GM18868 (cell line): ENCODE results near the gene ATP5F1E.

ENCODE experiments used
- ATAC-seq: cut with Tn5 transposase; IDR thresholded peaks from one replicate; pipeline ENCODE4 v1.9.1; 2021; ENCODE audit warnings: mild to moderate bottlenecking, moderate library complexity; ENCODE audit not compliant: unreplicated experiment

The ATP5F1E gene

DNA sequence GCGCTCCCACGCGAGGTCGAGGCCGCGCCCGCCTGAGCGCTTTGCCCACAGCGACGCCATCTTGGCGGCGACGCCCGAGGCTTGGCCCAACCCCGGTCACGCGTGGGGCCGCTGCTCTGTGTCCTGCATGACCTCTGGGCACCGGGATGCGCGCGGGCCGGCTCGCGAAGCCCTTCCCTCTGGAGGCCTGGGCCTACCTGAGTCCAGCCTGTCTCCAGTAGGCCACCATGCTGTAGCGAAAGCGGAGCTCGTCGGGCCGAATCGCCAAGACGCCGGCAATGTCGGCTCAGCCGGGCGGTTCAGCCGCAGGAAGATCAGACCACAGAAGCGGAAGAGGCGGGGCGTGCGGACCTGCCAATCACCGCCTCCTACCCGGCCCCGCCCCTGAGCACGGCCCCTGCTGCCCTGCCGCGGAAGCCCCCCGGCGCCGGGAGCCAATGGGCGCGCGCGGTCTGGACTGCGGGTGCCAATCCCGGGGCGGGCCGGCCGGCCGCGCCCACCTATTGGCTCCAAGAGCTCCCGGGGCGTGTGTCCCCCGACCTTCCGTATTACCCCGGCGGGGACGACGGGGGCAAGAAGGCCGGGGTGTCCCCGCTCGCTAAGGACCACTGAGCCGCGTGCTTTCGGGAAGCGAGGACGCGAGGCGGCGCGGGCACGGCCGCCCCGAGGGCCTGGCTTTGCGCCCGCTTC lies at the start of gene ATP5F1E:
Gene ATP5F1E (minus strand): TSS at position 313 of the 690 bp plus-strand sequence. CDS start 84 bp downstream, at position 229.
- ATAC-seq = peak; percentile 96

DNA sequence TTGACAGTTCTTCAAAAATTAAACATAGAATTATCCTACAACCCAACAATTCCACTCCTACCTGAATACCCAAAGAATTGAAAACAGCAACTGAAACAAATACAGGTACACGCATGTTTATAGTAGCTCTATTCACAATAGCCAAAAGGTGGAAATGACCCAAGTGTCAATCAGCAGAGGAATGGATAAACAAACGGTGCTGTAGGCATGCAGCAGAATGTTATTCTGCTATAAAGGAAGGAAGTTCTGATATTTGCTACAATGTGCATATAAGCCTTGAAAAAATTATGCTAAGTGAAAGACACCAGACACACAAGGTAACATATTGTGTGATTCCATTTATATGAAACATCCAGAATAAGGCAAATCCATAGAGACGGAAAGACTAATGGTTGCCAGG lies 48.9 kb upstream of the ATP5F1E start:
- no peak for ATAC-seq

DNA sequence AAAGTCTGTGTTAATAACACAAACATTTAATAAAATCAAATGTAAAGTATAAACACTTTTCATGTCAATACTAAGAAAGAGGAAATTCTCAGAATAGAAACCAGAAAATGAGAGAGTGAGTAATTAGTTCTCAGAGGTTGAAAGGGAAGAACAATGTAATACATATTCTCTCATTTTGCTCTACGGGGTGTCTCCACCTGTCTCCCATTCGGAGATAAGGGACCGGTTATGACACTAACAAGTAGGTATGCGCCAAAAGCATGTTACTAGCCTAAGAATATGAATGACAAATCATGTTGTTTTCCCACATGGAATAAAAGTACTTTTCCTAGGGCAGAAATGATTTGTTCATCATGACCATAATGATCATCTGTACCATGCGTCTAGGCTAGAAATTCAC lies 46.1 kb upstream of the ATP5F1E start:
- ATAC-seq = no peak

DNA sequence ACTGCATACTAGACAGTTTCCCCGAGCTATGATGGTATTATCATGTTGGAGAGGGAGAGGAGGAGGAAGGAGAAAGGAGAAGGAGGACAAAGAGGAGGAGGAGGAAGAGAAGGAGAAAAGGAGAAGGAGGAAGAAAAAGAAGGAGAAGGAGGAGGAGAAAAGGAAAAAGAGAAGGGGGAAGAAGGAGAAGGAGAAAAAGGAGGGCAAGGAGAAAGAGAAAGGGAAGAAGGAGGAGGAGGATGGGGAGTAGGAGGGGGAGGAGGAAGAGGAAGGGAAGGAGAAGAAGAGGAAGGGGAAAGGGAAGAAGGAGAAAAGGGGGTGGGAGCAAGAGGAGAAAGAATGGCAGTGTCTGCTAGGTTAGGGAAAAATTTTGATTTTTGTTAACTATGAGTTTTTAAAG lies 45.6 kb upstream of the ATP5F1E start:
- no peak for ATAC-seq

DNA sequence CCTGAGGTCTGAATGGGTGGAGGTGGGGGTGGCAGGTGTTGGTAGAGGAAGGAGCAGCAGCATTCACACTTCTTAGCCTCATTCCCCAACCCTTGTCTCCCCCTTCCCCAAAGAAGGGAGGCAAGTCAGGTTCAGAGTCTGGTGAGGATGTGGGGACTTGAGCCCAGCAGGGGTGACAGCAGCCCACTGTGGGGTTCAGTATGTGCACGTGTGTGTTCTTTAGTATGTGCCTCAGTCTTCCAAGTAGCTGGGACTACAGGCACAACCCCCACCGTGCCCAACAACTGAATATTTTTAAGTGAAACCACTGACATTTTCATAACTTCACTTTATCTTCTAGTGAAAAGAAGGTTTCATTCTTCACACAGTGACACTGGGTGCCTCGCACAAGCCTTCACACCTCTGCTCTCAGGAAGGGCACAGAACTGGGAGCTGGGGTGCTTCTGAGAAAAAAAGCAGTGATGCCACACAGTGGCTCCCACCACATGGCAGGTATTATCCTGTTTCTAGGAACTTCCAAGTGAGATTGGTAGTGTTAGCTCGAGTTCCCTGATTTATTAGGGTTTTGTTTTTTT lies 43.9 kb upstream of the ATP5F1E start:
- ATAC-seq = no peak

DNA sequence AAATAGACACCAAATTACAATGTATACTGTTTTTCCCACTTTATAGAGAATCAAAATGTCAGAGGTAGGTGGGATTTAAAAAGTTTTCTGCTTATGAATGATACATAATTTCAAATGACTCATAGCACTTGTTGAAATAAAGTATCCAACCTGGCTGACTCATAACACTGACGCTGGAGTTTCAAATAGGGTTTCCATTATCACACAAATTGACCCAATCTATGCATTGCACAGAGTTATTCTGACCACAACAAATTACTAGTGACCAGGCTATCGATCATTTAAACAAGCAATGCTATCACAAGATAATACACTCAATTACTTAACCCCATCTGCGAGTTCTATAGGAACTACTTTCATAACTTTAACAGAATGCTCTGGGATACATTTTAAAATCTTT lies 42.3 kb upstream of the ATP5F1E start:
- ATAC-seq = no peak

DNA sequence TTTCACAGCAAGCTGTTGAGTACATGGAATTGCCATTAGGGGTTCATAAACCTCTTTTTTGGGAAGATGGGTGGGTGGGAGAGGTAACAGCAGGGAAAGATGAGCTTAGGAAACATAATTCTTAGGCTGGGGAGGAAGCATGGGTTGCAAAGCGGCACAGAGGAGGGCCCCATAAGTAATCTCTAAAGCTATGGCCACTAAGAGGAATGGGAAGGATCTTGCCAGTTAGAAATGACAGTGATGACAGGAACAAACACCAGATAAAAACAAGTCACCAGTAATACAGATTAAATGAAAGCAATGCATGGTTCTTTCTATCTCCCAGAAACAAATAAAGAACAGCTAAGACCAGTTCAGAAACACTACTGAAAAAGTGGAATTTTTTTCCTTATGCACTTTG lies 41.4 kb upstream of the ATP5F1E start:
- no peak for ATAC-seq

DNA sequence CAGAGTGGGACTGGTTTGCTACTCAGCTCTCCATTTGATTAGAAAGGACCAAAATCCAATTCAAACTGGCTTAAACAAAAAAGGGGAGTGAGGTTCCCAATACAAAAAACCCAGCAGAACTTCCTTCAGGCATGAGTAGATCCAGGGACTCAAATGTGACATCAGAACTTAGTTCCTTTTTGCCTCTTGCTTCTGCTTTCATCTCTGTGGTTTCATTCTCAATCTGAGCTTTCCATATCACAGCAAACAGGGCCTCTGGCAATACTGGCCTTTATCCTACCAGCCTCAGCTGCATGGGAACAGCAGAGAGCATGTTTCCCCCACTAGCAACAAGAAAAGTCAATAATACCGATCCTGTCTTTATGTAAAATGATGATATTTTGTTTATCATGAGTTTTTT lies 39.1 kb upstream of the ATP5F1E start:
- ATAC-seq = peak; percentile 89

DNA sequence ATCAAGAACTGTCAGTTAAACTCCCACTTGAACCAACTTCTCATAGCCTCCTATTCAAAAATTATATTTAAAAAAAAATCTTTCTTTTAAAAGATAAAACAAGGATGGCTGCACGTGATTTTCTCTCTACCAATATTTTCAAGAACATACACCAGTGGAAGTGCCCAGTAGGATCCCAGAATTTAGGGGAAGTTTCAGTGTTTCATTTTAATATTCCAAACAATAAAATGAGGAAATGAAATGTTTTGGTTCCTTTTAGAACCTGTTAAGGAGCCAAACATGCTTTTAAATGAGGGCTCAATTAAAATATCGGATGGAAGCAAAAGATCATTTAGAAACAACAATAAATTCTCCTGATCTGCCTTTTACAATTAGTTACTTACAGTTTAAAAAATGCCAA lies 36.9 kb upstream of the ATP5F1E start:
- no peak for ATAC-seq

DNA sequence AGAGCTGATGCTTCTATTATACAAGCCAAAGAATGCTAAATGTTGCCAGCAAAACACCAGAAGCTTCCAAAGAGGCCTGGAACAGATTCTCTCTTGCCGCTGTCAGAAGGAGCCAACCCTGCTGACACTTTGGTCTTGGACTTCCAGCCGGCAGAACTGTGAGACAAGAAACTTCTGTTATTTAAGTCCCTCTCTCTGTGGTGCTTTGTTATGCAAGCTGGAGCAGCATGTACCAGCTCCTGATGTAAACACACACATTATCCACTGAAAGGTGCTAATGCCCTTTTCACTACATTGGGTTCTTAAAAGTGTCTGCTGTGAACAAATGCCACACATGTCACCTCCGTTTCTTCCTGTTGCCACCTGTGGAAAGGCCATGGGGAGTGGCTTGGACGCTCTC lies 36.4 kb upstream of the ATP5F1E start:
- ATAC-seq = no peak

DNA sequence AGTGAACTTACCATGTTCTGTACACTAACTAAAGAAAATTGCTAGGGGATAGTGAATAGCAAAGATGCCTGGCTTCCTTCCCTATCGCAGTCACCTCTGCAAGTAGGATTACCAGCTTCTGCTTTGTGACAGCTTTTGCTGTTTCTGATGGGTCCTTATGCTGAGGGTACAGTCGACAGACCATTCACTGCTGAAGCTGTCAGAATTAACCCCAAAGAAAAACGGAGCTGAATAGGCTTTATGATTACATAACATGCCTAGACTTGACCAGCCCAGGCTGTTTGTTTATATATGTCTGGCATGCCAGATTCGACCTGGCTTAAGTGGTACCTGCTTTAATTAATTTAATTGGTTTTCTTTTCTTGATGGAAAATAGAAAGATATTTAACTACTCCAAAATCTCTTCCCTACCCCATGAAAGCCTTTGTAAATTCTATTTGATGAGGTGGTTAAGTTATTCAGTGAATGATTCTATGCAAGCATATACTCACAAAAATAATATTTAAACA lies 32.1 kb upstream of the ATP5F1E start:
- ATAC-seq = no peak

DNA sequence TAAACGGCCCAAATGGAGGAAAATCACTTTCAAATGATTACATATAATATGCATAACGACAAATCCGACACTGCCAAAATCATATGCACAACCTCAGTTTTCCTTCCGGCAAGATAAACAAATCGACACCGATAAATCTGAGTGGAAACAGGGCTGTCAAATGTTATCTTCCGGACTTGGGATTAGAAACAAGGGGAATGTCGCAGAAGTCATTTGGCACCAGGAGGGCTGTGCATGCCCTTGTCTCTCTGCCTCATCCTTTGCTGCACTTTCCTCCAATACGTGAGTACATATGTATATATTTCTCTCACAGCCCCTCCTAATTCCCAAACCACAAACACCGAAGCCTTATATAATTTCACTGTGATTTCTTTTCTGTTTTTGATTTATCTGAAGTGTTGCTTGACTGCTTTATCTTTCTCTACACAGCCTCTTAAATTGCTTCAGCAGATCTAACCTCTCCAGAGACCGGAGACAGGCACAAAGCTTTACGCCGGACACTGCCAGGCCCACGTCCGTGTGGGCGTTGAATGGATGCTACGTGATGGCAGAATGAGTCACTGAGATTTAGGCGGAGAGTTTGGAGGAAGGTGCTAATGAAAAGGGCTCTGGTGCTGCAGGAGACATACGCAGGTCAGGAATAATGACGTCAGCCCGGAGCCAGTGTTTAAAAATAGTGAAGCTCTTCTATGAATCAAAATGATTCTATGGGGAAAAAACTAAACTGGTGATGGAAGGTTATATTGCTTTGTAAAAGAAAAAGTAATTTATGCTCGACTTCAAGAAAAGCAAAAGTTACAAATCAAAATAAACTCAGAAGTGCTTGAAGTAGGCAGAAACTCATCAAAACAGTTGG lies 31.5 kb upstream of the ATP5F1E start:
- no peak for ATAC-seq

DNA sequence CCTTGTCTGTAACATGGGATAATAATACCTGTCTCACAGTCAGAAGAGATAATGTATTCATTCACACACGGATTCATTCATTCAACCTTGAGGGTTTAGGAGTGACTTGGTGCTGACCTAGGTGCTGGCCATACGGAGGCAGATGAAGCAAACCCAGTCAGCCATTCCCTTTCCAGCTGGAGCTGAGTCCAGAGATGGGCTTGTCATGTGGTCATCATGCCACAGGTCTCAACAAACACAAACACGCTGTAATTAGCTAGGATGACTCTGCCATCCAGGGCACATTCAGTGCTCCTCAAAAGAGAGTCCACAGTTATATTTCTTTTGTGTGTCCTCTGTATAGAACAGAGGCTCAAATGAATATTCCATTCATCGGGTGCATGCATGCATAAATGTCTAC lies 29.9 kb upstream of the ATP5F1E start:
- no peak for ATAC-seq

DNA sequence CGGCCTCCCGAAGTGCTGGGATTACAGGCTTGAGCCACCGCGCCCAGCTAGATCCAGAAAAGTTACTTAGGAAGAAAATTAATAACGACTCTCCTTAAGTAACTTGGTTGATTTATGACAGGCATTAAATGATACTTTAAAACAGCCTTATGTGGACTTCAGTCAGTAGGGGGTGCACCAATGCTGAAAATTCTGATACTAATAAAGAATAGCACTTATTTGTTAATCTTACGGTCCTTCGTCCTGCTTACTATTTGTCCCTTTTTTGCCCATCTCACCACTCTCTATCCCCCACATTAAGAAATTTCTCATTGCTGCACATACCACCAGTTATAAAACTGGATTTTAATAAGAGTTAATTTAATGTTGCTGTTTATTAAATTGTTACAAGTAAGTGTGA lies 23.2 kb upstream of the ATP5F1E start:
- no peak for ATAC-seq

DNA sequence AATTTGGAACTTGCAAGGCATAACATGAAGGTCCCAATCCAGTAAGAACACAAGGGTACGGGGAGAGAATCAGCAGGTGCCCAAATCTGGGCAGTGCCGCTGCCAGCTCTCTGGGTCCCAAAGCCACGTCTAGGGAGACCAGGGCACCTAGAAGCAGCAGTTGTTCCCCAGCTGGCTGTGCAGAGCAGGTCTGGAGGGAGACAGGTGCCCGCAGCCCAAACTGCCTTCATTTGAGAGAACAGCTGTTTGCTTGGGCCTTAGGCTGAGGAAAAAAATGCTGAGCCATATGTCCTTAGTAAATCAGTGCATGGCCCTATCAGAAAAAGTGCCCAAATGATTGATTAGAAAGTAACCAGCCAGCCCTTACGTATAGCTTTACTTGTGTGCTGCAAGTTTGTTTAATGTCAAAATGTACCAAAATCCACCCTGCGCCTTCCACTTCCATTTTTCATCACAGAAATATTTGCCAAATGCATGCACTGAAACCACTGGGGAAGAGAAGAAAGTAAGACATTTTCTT lies 19.6 kb upstream of the ATP5F1E start:
- no peak for ATAC-seq

DNA sequence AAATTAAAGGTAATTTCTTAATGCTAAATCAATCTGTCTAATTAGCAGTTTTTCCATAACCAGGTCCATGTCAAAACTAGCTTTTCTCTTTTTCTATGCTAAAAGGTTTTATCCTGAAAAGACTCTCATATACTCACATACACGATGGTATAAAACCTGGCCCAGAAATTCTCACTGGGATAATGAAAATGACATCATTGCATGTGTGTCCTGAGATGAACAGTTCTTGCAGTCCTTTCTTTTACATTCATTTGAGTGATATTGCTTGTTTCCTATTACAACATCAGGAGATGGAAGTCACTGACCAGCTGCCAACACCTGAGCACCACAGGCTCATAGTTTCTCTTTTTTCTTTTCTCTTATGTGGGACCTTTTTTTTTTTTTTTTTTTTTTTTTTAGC lies 18.3 kb upstream of the ATP5F1E start:
- ATAC-seq = no peak

DNA sequence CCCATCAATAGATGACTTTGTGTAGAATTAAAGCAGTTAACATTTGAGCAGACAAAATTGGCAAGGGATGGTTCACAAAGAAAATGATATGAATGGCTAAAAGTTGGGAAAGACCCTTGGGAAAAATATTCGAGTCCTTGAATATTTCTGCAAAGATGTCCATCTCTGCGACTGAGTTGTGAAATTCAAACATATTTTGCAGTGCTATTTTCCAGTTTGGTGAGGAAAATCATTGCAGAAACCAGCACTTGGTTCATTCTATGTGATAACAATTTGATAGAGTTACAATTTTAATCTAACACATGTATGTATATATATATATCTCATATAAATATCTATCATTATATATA lies 16.5 kb upstream of the ATP5F1E start:
- no peak for ATAC-seq

DNA sequence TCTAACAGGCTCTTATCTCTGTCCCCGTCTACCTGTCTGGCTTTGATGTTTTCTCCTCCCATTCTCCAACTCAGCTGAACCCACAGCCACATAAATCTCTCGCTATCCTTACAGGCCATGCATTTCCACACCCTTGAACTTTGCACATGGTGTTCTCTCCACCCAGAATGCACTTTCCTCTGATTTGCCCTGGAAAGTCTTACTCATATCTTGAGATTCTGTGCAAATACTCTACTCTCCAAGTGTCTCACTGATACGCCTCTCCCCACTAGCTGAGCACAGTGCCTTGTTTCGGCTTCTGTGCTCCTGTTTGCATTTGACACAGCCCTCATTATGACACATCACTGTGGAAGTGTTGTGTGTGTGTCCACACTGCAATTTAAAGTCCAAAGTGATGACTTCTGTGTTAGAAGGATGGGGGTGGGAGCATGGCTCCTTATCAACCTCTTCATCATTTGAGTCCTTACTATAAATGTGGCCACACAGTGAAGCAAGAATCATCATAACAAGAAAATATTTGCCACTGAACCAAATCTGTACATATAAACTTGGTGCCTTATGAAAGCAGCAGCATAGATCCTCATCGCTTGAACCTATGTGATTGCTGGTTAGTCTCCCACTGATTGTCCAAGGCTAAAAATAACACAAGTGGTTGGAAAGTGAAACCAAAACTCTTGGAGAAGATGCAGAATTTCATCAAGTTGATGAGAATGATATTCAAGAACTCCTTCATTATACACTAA lies 16.0 kb upstream of the ATP5F1E start:
- no peak for ATAC-seq

DNA sequence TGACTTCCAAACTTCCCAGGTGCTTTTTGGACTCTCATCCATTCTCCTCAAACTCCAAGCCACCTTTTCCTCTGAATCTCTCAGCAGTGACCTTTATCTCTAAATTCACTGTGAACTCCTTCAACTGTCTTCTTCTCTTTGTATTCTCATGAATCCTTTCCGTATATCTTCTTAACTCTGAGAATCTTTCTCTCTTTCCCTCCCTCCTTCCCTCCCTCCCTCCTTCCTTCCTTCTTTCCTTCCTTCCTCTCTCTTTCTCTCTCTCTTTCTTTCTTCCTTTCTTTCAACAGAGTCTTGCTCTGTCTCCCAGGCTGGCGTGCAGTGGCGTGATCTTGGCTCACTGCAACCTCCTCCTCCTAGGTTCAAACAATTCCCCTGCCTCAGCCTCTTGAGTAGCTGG lies 14.7 kb upstream of the ATP5F1E start:
- ATAC-seq = no peak

DNA sequence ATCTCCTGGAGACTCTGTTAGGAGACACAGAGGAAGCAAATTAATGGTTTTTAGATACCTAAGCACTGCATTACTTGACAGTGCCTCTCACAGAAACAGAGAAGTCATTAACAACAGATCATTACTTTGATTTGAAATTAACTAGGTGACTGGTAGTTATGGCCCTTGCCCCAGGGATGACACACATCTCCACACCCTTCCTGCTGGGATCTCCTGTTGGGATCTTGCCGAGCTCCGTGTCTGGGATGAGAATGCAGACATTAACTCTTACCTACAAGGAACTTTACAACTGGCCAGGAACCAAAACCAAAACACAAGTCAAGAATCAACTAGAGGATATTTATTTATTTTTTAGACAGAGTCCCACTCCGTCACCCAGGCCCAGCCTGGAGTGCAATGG lies 12.7 kb upstream of the ATP5F1E start:
- ATAC-seq = no peak

DNA sequence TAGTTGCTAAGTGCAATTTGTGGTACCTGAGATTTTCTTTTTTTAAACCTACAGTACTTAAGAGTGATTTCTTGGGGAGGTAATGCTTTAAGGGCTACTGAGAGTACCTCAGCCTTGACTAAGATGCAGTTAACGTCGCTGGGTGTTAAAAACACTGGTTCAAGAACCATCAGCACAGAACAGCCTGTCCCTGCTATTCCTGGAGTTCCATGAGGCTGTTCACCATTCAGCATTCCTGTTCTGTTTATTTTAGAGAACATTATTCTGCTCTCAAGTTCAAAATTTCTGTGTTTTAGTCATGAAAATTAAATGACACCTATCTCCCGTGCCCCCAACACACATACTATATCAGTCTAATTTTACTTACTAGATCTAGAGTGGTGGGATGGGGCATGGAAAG lies 12.2 kb upstream of the ATP5F1E start:
- no peak for ATAC-seq
